Glutamatergic neuron (in vitro differentiated cells): ENCODE data around the gene MYL6. TPM values are rescaled to one million over a fixed set of nuclear protein-coding genes. Genes with fewer than 3 reads are reported as not detected.

Source experiments
- DNase-seq: peaks from one replicate; pipeline ENCODE4 v3.0.0; 2022
- H3K27ac Mint-ChIP-seq: one replicate; pipeline ENCODE4 v1.8.0; 2020; ENCODE audit warnings: mild to moderate bottlenecking, mixed read lengths, inconsistent platforms; ENCODE audit not compliant: unreplicated experiment
- H3K27me3 Mint-ChIP-seq: one replicate; pipeline ENCODE4 v1.8.0; 2020; ENCODE audit warnings: mild to moderate bottlenecking, moderate library complexity, mixed read lengths, inconsistent platforms; ENCODE audit not compliant: unreplicated experiment
- H3K36me3 Mint-ChIP-seq: one replicate; pipeline ENCODE4 v1.8.0; 2020; ENCODE audit warnings: mild to moderate bottlenecking, mixed read lengths, inconsistent platforms; ENCODE audit not compliant: unreplicated experiment
- H3K4me1 Mint-ChIP-seq: one replicate; pipeline ENCODE4 v1.8.0; 2020; ENCODE audit warnings: mild to moderate bottlenecking, low read depth, mixed read lengths, inconsistent platforms; ENCODE audit not compliant: unreplicated experiment
- H3K4me3 Mint-ChIP-seq: one replicate; pipeline ENCODE4 v1.8.0; 2020; ENCODE audit warnings: mild to moderate bottlenecking, mixed read lengths, inconsistent platforms; ENCODE audit not compliant: unreplicated experiment
- H3K9me3 Mint-ChIP-seq: one replicate; pipeline ENCODE4 v1.8.0; 2020; ENCODE audit warnings: mild to moderate bottlenecking, moderate library complexity, mixed read lengths, inconsistent platforms; ENCODE audit not compliant: unreplicated experiment
- total RNA-seq: library from RNA; stranded (reverse); fragmentation: NEBNext Ultra II Directional; extraction: Animal tissue kit (Norgen Biotek cat#: 25700); gene quantifications from one replicate; pipeline ENCODE4 v1.2.1, GENCODE V29; 2021; ENCODE audit not compliant: unreplicated experiment
- TF ChIP-seq, protein P1 (sequence below): fragments of 200-600 bp; sonication (generic); IDR thresholded peaks from one replicate; pipeline ENCODE4 v1.5.0; 2021; ENCODE audit not compliant: partially characterized antibody, unreplicated experiment

MYL6 gene
- total RNA-seq, 1 donor from 2014 or later = 2,223 TPM

DNA sequence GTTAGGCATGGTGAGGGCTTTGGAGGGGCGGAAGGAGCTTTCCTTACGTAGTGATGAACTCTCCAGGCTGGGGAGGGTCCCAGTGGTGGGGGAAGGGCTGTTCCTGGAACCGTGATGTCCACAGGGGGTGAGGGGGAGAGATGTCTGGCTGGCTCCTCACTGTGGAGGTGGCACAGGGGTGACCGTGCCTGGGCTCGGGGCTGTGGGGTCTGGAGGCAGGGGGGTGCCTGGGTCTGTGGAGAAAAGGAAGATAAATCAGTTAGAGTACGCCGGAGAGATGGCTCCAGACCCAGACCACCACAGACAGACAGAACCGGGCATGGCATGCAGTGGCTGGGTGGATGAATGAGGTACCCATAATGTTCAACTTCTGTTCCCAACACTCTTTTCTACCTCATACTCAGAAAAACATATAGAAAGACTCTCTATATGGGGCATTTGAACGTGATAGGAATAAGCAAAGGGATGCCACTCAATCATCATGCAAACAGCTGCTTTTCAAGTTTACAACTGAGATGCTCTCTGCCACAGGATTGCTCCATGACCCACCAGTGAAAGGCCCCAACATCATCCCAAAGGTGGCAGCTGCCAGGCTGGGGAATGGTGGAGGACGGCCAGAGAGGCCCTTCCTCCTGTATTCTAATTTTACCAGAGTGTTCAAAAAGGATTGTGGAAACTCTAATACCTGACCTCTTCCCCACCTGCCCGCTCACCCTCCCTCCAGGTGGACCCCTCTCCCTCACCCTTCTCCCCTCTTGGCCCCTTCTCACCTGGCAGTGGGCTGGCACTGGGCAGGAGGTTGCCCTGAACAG is 5.6 kb downstream of the MYL6 start:
- Mint-ChIP-seq H3K36me3 (peaks cover 12% of the 10 kb centered on the region), H3K27ac (peak overlapping the region; percentile 2), H3K4me1 (peaks cover 19% of the 10 kb centered on the region), H3K4me3 (no peak overlapping the region), H3K27me3 (peaks cover 23% of the 10 kb centered on the region), H3K9me3 (peaks cover 20% of the 10 kb centered on the region)
- TF ChIP-seq, protein P1, sequence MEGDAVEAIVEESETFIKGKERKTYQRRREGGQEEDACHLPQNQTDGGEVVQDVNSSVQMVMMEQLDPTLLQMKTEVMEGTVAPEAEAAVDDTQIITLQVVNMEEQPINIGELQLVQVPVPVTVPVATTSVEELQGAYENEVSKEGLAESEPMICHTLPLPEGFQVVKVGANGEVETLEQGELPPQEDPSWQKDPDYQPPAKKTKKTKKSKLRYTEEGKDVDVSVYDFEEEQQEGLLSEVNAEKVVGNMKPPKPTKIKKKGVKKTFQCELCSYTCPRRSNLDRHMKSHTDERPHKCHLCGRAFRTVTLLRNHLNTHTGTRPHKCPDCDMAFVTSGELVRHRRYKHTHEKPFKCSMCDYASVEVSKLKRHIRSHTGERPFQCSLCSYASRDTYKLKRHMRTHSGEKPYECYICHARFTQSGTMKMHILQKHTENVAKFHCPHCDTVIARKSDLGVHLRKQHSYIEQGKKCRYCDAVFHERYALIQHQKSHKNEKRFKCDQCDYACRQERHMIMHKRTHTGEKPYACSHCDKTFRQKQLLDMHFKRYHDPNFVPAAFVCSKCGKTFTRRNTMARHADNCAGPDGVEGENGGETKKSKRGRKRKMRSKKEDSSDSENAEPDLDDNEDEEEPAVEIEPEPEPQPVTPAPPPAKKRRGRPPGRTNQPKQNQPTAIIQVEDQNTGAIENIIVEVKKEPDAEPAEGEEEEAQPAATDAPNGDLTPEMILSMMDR = no peak
- DNase-seq = no peak

DNA sequence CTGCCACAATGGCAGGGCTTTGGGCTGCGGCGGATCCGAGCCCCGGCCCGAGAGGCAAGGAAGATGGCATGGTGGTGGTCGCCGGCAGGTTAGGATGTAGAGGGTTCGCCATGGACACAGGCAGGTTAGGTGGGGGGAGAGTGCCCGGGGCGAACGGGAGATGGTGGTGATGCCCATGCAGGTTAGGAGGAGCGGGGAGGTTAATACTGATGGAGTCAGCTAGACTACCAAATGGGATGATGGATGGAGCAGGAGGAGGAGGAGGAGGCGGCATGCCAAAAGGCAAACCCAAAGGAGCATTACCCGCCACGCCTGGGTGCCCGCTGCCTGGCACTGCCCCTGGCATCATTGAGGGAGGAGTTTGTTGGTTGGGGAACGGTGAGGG is 6.2 kb downstream of the MYL6 start:
- H3K4me1 Mint-ChIP-seq = peaks cover 19% of the 10 kb centered on the region
- peaks cover 20% of the 10 kb centered on the region for H3K27me3 Mint-ChIP-seq
- H3K27ac Mint-ChIP-seq = no peak overlapping the region
- DNase-seq = no peak
- peaks cover 12% of the 10 kb centered on the region for H3K36me3 Mint-ChIP-seq
- peaks cover 17% of the 10 kb centered on the region for H3K9me3 Mint-ChIP-seq
- peak overlapping the region; percentile 20 for H3K4me3 Mint-ChIP-seq
- TF ChIP-seq, protein P1 = no peak

DNA sequence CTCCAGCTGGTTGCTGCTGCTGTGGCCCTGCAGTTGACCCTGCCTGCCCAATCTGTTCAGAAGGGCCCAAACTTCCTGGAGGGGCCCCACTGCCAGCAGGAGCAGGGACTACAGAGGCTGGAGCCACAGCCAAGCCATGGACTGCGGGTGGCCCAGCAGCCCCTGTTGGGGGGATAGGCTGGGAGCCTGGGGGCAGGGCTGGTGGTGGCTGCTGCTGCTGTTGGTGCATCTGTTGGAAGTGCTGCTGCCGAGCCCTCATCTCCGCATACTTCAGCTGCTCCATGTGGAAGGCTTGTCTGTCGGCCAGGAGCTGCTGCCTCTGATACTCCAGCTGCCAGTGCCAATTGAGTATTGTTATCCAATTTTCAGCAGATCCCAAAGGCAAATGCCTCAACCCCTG is 7.2 kb downstream of the MYL6 start:
- Mint-ChIP-seq H3K9me3 (peaks cover 16% of the 10 kb centered on the region), H3K4me3 (no peak overlapping the region), H3K27me3 (peaks cover 19% of the 10 kb centered on the region), H3K4me1 (peaks cover 14% of the 10 kb centered on the region), H3K27ac (no peak overlapping the region), H3K36me3 (peaks cover 16% of the 10 kb centered on the region)
- no peak for DNase-seq
- TF ChIP-seq, protein P1 = no peak

DNA sequence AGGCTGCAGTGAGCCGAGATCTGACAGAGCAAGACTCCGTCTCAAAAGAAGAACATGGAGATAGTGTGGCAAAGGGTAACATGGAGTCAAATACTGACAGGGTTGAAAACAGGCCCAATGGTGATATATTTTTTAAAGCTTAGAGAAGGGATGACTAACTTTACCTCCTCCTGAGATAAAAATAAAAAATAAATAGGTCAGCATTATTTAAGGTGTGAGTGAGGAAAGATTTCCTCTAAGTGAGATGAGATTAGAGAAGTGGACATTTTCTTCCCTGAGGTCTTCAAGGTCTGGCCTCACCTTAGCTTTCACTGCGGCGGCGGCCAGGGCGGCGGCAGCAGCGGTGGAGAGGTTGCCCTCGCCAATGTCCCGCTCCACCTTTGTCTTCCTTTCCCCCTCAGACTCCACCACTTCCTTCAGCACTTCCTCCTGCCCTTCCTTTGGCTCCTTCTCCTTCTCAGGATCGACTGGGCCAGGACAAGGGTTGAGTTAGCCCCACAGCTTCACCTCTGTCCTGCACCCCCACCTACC is 11.1 kb downstream of the MYL6 start:
- Mint-ChIP-seq H3K4me1 (peaks cover 2% of the 10 kb centered on the region), H3K27ac (peak overlapping the region; percentile 14), H3K9me3 (peaks cover 7% of the 10 kb centered on the region), H3K27me3 (peaks cover 7% of the 10 kb centered on the region), H3K36me3 (peaks cover 15% of the 10 kb centered on the region), H3K4me3 (peak overlapping the region; percentile 40)
- DNase-seq = no peak
- TF ChIP-seq, protein P1 = no peak

DNA sequence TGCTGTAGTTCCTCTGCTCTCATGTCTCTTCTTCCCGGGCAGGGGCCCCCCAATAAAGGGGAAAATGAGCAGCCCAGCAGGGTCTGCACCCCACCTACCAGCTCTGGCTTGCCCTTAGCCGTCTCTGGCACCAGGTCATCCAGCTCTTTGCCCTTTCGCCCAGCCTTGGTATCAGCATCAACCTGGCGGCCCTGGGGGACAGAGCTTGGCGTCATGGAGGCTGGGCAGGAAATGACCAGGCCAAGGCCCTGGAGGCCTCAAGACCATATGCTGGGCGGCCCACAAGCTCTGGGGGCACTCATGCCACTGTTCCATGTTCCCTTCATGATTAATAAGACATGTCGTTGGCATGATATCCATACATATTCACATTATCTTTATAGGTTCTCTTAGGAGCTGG is 14.7 kb downstream of the MYL6 start:
- H3K4me3 Mint-ChIP-seq = no peak overlapping the region
- TF ChIP-seq, protein P1 = no peak
- H3K4me1 Mint-ChIP-seq = no peaks in the 10 kb centered on the region
- H3K9me3 Mint-ChIP-seq = peaks cover 3% of the 10 kb centered on the region
- H3K27me3 Mint-ChIP-seq = peaks cover 7% of the 10 kb centered on the region
- no peak overlapping the region for H3K27ac Mint-ChIP-seq
- DNase-seq = no peak
- H3K36me3 Mint-ChIP-seq = peaks cover 15% of the 10 kb centered on the region
